Measurements from ENCODE around the gene PARP8. TPM values are rescaled to one million over a fixed set of nuclear protein-coding genes. Genes with fewer than 3 reads are reported as not detected.

PARP8 gene
- total and polyA plus RNA-seq, 4 donors = 11.6 to 59.4 (median 25.3) TPM

- no peak overlapping the region for H3K9ac ChIP-seq (ENCODE audit: insufficient read depth in 1 of 2, low read length in 2 of 2)
- no peak overlapping the region for H3K4me3 ChIP-seq
- no peaks in the 10 kb centered on the region for H3K9me3 ChIP-seq (ENCODE audit: control insufficient read depth in 4 of 4, insufficient read depth in 3 of 4, low read length in 3 of 4)
- no peak for DNase-seq
- no peaks in the 10 kb centered on the region for H3K27me3 ChIP-seq (ENCODE audit: control insufficient read depth in 3 of 3, insufficient read depth in 3 of 3, low read length in 2 of 3)
- H3K36me3 ChIP-seq (ENCODE audit: control insufficient read depth in 4 of 4, insufficient read depth in 4 of 4, low read length in 4 of 4) = no peaks in the 10 kb centered on the region
- H3K4me1 ChIP-seq (ENCODE audit: control insufficient read depth in 5 of 5, insufficient read depth in 5 of 5, low read length in 5 of 5) = no peaks in the 10 kb centered on the region
- H3K27ac ChIP-seq (ENCODE audit: low read depth in 1 of 2, low read length in 1 of 2) = no peak overlapping the region
- 73 to 85% methylated on average over 3 of the region's 3 CpGs for WGBS, 2 donors
- no peak for ATAC-seq (ENCODE audit: insufficient read depth, low FRiP score)
- no peak for TF ChIP-seq CTCF (IDR thresholded peaks at IDR 0.05; ENCODE audit: control extremely low read depth, extremely low read depth)
Observed at GRCh38 chr5:50646591-50646990, 19.8 kb upstream of the PARP8 start.

- no peaks in the 10 kb centered on the region for H3K9me3 ChIP-seq (ENCODE audit: control insufficient read depth in 4 of 4, insufficient read depth in 3 of 4, low read length in 3 of 4)
- ATAC-seq (ENCODE audit: insufficient read depth, low FRiP score) = no peak
Observed at GRCh38 chr5:50647726-50648125, 18.7 kb upstream of the PARP8 start.

GRCh38 chr5:50653946-50654345 is 12.5 kb upstream of the PARP8 start:
- Histone ChIP-seq H3K27ac (ENCODE audit: low read depth in 1 of 2, low read length in 1 of 2) (no peak overlapping the region), H3K9ac (ENCODE audit: insufficient read depth in 1 of 2, low read length in 2 of 2) (no peak overlapping the region), H3K9me3 (ENCODE audit: control insufficient read depth in 4 of 4, insufficient read depth in 3 of 4, low read length in 3 of 4) (no peaks in the 10 kb centered on the region), H3K36me3 (ENCODE audit: control insufficient read depth in 4 of 4, insufficient read depth in 4 of 4, low read length in 4 of 4) (no peaks in the 10 kb centered on the region), H3K4me1 (ENCODE audit: control insufficient read depth in 5 of 5, insufficient read depth in 5 of 5, low read length in 5 of 5) (no peaks in the 10 kb centered on the region), H3K27me3 (ENCODE audit: control insufficient read depth in 3 of 3, insufficient read depth in 3 of 3, low read length in 2 of 3) (no peaks in the 10 kb centered on the region), H3K4me3 (no peak overlapping the region)
- ATAC-seq (ENCODE audit: insufficient read depth, low FRiP score) (no peak), DNase-seq (no peak)
- WGBS, 2 donors = 15 to 56% methylated on average over 3 of the region's 3 CpGs
- no peak for TF ChIP-seq CTCF (IDR thresholded peaks at IDR 0.05; ENCODE audit: control extremely low read depth, extremely low read depth)

More at GRCh38 chr5:50647726-50648125, 18.7 kb upstream of the PARP8 start:
- Histone ChIP-seq H3K36me3 (ENCODE audit: control insufficient read depth in 4 of 4, insufficient read depth in 4 of 4, low read length in 4 of 4) (no peaks in the 10 kb centered on the region), H3K27ac (ENCODE audit: low read depth in 1 of 2, low read length in 1 of 2) (no peak overlapping the region), H3K9ac (ENCODE audit: insufficient read depth in 1 of 2, low read length in 2 of 2) (no peak overlapping the region), H3K27me3 (ENCODE audit: control insufficient read depth in 3 of 3, insufficient read depth in 3 of 3, low read length in 2 of 3) (no peaks in the 10 kb centered on the region), H3K4me1 (ENCODE audit: control insufficient read depth in 5 of 5, insufficient read depth in 5 of 5, low read length in 5 of 5) (no peaks in the 10 kb centered on the region), H3K4me3 (no peak overlapping the region)
- no peak for TF ChIP-seq CTCF (IDR thresholded peaks at IDR 0.05; ENCODE audit: control extremely low read depth, extremely low read depth)
- DNase-seq = no peak
- 32 to 80% methylated on average over 3 of the region's 3 CpGs for WGBS, 2 donors
